K562 (cell line): Measurements from ENCODE around the gene FBXO8. TPM values are rescaled to one million over a fixed set of nuclear protein-coding genes. Genes with fewer than 3 reads are reported as not detected.

ENCODE experiments used
- CBX2 ChIP-seq: fragments of 200-600 bp; sonication (generic); IDR thresholded peaks from one replicate; pipeline ENCODE4 v1.6.1; 2012; ENCODE audit warnings: mild to moderate bottlenecking, low read length, inconsistent platforms; ENCODE audit not compliant: insufficient read depth, poor library complexity, severe bottlenecking
- COPS2 ChIP-seq: fragments of 450-650 bp; conservative IDR thresholded peaks from 2 replicates; pipeline ENCODE4 v1.6.1; 2016; ENCODE audit warnings: mild to moderate bottlenecking, moderate library complexity
- GABPB2 ChIP-seq: fragments of 250-450 bp; sonication (Bioruptor Pico); conservative IDR thresholded peaks from 2 replicates; pipeline ENCODE4 v1.5.1; 2021; ENCODE audit warnings: mild to moderate bottlenecking
- HDAC1 ChIP-seq, 2 experiments: fragments of 450-650 bp; IDR thresholded peaks; 2 replicates each; pipeline ENCODE4 v1.6.1; 2016 to 2017; ENCODE audit warnings: inconsistent platforms in 1 of 2, mild to moderate bottlenecking in 1 of 2, moderate library complexity in 1 of 2
- HDAC8 ChIP-seq: fragments of 450-650 bp; IDR thresholded peaks from 2 replicates; pipeline ENCODE4 v1.6.1; 2016; ENCODE audit warnings: mild to moderate bottlenecking, missing genetic modification characterization, moderate library complexity, missing compliant biosample characterization
- HMGXB4 ChIP-seq: sonication (generic); formaldehyde crosslinking; IDR thresholded peaks from 2 replicates; pipeline ENCODE4 v1.8.1; 2023; ENCODE audit warnings: mild to moderate bottlenecking, missing genetic modification reagents
- IRF2 ChIP-seq: sonication (generic); formaldehyde crosslinking; IDR thresholded peaks from 2 replicates; pipeline ENCODE4 v1.8.1; 2022; ENCODE audit warnings: mild to moderate bottlenecking, missing genetic modification reagents
- KDM1A ChIP-seq, 2 experiments: fragments of 450-650 bp; IDR thresholded peaks; 2 replicates each; pipeline ENCODE4 v1.6.1; 2016; ENCODE audit warnings: mild to moderate bottlenecking in 2 of 2
- SMARCC2 ChIP-seq: fragments of 450-650 bp; IDR thresholded peaks from 2 replicates; pipeline ENCODE4 v1.6.1; 2017; ENCODE audit warnings: antibody characterized with exemption, moderate library complexity, mild to moderate bottlenecking, low read depth
- SUPT5H ChIP-seq: fragments of 450-650 bp; IDR thresholded peaks from 2 replicates; pipeline ENCODE4 v1.6.1; 2016
- TRIM28 ChIP-seq: fragments of 450-650 bp; IDR thresholded peaks from 2 replicates; pipeline ENCODE4 v1.6.1; 2017
- ZNF239 ChIP-seq: fragments of 250-450 bp; sonication (Bioruptor Pico); IDR thresholded peaks from 2 replicates; pipeline ENCODE4 v1.4.0; 2020; ENCODE audit warnings: mild to moderate bottlenecking
- polyA plus RNA-seq, 8 experiments: library from polyadenylated mRNA; depleted of rRNA in 4 of 8; stranded (reverse) in 5 of 8; unstranded in 3 of 8; fragments of >200 nt; fragmentation: Nextera tagmentation in 2 of 8; fragmentation: Illumina TruSeq in 1 of 8; extraction: Ambion mirVana in 2 of 8; extraction: Trizol in 1 of 8; gene quantifications; 2 replicates each; pipeline versions ENCODE4 v1.2.1 to v1.2.3, GENCODE V29; 2011 to 2014; ENCODE audit warnings: inconsistent platforms in 1 of 8, missing spikeins in 1 of 8
- total RNA-seq, 7 experiments: library from RNA; depleted of rRNA in 6 of 7; stranded (reverse); fragments of >200 nt in 6 of 7; fragmentation: Illumina TruSeq in 2 of 7; extraction: Trizol in 2 of 7; gene quantifications; 2 replicates each; pipeline versions ENCODE4 v1.2.1 to v1.2.3, GENCODE V29; 2011 to 2021; ENCODE audit warnings: low replicate concordance in 1 of 7
- TF ChIP-seq, protein P1 (sequence below): fragments of 250-450 bp; sonication (Bioruptor Pico); IDR thresholded peaks from 2 replicates; pipeline ENCODE4 v1.5.0; 2021; ENCODE audit warnings: mild to moderate bottlenecking, borderline replicate concordance
- TF ChIP-seq, protein P2 (sequence below): IDR thresholded peaks from 2 replicates; pipeline ENCODE4 v1.6.1; 2011; ENCODE audit warnings: borderline replicate concordance, low read depth, mild to moderate bottlenecking, moderate library complexity, low read length; ENCODE audit not compliant: insufficient read depth, poor library complexity, severe bottlenecking
- TF ChIP-seq, protein P3 (sequence below): fragments of 450-650 bp; IDR thresholded peaks from 2 replicates; pipeline ENCODE4 v1.6.1; 2017; ENCODE audit warnings: antibody characterized with exemption, mild to moderate bottlenecking

FBXO8 gene
- total and polyA plus RNA-seq, 9 of the 15 experiments (the other 6 are each of a cell fraction or from before 2014, with no cell fraction given) = 12.9 to 27.1 (median 14.8) TPM

DNA sequence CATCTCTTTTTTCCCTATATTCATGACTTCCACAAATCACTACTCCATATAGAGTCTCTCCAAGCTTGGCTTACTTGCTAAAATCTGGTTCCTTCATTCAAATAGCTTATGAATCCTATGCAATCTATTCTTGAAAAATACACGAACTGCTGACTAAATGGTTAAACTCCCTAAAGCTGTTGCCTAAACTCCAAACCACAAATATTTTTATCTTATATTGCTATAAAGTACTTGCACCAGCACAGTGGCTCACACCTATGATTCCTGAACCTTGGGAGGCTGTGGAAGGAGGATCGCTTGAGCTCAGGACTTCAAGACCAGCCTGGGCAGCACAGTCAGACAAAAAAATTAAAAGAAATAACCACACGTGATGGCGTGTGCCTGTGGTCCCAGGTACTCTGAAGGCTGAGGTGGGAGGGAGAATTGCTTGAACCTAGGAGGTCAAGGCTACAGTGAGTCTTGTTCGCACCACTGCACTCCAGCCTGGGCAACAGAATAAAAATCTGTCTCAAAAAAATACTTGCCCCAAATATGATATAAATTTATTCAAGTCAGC is 2.2 kb downstream of the FBXO8 start (continued):
- TF ChIP-seq, protein P1, sequence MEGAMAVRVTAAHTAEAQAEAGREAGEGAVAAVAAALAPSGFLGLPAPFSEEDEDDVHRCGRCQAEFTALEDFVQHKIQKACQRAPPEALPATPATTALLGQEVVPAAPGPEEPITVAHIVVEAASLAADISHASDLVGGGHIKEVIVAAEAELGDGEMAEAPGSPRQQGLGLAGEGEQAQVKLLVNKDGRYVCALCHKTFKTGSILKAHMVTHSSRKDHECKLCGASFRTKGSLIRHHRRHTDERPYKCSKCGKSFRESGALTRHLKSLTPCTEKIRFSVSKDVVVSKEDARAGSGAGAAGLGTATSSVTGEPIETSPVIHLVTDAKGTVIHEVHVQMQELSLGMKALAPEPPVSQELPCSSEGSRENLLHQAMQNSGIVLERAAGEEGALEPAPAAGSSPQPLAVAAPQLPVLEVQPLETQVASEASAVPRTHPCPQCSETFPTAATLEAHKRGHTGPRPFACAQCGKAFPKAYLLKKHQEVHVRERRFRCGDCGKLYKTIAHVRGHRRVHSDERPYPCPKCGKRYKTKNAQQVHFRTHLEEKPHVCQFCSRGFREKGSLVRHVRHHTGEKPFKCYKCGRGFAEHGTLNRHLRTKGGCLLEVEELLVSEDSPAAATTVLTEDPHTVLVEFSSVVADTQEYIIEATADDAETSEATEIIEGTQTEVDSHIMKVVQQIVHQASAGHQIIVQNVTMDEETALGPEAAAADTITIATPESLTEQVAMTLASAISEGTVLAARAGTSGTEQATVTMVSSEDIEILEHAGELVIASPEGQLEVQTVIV (CRISPR knock-in tag) = no peak
- TF ChIP-seq ZNF239 (CRISPR knock-in tag) = no peak
- TF ChIP-seq HDAC8 (tag) = no peak
- TF ChIP-seq SMARCC2 = no peak
- no peak for TF ChIP-seq TRIM28
- TF ChIP-seq COPS2 = no peak
- TF ChIP-seq IRF2 (CRISPR knock-in tag) = no peak
- no peak for TF ChIP-seq CBX2
- TF ChIP-seq HMGXB4 (CRISPR knock-in tag) = no peak
- TF ChIP-seq KDM1A (IDR thresholded peaks at IDR 0.05) = peak; percentile 80 to 85
- TF ChIP-seq HDAC1 (IDR thresholded peaks at IDR 0.05) = peak in 1 of 2 experiments; percentile 40; a peak in 1 of 4 replicates
- TF ChIP-seq, protein P2, sequence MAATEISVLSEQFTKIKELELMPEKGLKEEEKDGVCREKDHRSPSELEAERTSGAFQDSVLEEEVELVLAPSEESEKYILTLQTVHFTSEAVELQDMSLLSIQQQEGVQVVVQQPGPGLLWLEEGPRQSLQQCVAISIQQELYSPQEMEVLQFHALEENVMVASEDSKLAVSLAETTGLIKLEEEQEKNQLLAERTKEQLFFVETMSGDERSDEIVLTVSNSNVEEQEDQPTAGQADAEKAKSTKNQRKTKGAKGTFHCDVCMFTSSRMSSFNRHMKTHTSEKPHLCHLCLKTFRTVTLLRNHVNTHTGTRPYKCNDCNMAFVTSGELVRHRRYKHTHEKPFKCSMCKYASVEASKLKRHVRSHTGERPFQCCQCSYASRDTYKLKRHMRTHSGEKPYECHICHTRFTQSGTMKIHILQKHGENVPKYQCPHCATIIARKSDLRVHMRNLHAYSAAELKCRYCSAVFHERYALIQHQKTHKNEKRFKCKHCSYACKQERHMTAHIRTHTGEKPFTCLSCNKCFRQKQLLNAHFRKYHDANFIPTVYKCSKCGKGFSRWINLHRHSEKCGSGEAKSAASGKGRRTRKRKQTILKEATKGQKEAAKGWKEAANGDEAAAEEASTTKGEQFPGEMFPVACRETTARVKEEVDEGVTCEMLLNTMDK = no peak
- TF ChIP-seq, protein P3, sequence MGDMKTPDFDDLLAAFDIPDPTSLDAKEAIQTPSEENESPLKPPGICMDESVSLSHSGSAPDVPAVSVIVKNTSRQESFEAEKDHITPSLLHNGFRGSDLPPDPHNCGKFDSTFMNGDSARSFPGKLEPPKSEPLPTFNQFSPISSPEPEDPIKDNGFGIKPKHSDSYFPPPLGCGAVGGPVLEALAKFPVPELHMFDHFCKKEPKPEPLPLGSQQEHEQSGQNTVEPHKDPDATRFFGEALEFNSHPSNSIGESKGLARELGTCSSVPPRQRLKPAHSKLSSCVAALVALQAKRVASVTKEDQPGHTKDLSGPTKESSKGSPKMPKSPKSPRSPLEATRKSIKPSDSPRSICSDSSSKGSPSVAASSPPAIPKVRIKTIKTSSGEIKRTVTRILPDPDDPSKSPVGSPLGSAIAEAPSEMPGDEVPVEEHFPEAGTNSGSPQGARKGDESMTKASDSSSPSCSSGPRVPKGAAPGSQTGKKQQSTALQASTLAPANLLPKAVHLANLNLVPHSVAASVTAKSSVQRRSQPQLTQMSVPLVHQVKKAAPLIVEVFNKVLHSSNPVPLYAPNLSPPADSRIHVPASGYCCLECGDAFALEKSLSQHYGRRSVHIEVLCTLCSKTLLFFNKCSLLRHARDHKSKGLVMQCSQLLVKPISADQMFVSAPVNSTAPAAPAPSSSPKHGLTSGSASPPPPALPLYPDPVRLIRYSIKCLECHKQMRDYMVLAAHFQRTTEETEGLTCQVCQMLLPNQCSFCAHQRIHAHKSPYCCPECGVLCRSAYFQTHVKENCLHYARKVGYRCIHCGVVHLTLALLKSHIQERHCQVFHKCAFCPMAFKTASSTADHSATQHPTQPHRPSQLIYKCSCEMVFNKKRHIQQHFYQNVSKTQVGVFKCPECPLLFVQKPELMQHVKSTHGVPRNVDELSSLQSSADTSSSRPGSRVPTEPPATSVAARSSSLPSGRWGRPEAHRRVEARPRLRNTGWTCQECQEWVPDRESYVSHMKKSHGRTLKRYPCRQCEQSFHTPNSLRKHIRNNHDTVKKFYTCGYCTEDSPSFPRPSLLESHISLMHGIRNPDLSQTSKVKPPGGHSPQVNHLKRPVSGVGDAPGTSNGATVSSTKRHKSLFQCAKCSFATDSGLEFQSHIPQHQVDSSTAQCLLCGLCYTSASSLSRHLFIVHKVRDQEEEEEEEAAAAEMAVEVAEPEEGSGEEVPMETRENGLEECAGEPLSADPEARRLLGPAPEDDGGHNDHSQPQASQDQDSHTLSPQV = no peak
- TF ChIP-seq SUPT5H = no peak
- no peak for TF ChIP-seq GABPB2 (CRISPR knock-in tag)
